T-cell (primary cell): ENCODE measurements around the gene TENT5A. TPM values are rescaled to one million over a fixed set of nuclear protein-coding genes. Genes with fewer than 3 reads are reported as not detected.

ENCODE experiments used
- ATAC-seq, 4 experiments: fragments of 200-7000 bp in 3 of 4; fragments of 150-1000 bp in 1 of 4; cut with Tn5 transposase; replicated peaks in 1 of 4; 1 replicate in 3 of 4; 2 replicates in 1 of 4; pipeline ENCODE4 v1.10.0; 2021; ENCODE audit warnings: moderate library complexity in 3 of 4, mild to moderate bottlenecking in 2 of 4, moderate number of reproducible peaks in 1 of 4
- CTCF ChIA-PET, 2 donors: fragments of 300-600 bp; sonication (Branson Sonifier 250); formaldehyde crosslinking; loops; one replicate each; lab custom pipeline; 2022; ENCODE audit warnings: antibody characterized with exemption in 2 of 2; lab: Charles Lee
- POLR2A ChIA-PET, 2 donors: fragments of 300-600 bp; sonication (Branson Sonifier 250); formaldehyde crosslinking; loops; one replicate each; lab custom pipeline; 2022; ENCODE audit warnings: antibody characterized with exemption in 2 of 2; lab: Charles Lee
- DNase-seq, 35 experiments: peaks; one replicate each; pipeline versions ENCODE4 v3.0.0 to v3.0.0-alpha.2; 2013 to 2023
- H3K27ac ChIP-seq: one replicate; pipeline ENCODE4 v1.5.1; 2013; ENCODE audit warnings: low read length
- H3K27me3 ChIP-seq, 2 experiments: replicated peaks in 1 of 2; 1 replicate in 1 of 2; 2 replicates in 1 of 2; pipeline versions ENCODE4 v1.6.1 to v1.7.0; 2013; ENCODE audit warnings: low read length in 1 of 2, mixed read lengths in 1 of 2; ENCODE audit not compliant: control insufficient read depth in 2 of 2, insufficient read depth in 2 of 2; ENCODE audit errors: extremely low read depth in 1 of 2
- H3K36me3 ChIP-seq, 2 donors: 1 replicate in 1 of 2; 2 replicates in 1 of 2; pipeline versions ENCODE4 v1.6.1 to v1.7.0; 2013; ENCODE audit warnings: low read length in 1 of 2; ENCODE audit not compliant: control insufficient read depth in 2 of 2, insufficient read depth in 1 of 2; ENCODE audit errors: extremely low read depth in 1 of 2
- H3K4me1 ChIP-seq, 2 experiments: 1 replicate in 1 of 2; 2 replicates in 1 of 2; pipeline versions ENCODE4 v1.6.1 to v1.7.0; 2013; ENCODE audit warnings: low read length in 2 of 2, mixed read lengths in 1 of 2; ENCODE audit not compliant: insufficient read depth in 2 of 2, control insufficient read depth in 1 of 2; ENCODE audit errors: extremely low read depth in 1 of 2
- H3K4me3 ChIP-seq, 2 donors: 1 replicate in 1 of 2; 2 replicates in 1 of 2; pipeline versions ENCODE4 v1.5.1 to v1.7.0; 2013; ENCODE audit warnings: mild to moderate bottlenecking in 2 of 2, low read length in 1 of 2, moderate library complexity in 1 of 2; ENCODE audit not compliant: control insufficient read depth in 1 of 2; ENCODE audit errors: extremely low read depth in 1 of 2
- H3K9me3 ChIP-seq: 2 replicates; pipeline ENCODE4 v1.7.0; 2013
- H3K27ac Mint-ChIP-seq, 2 donors: one replicate each; pipeline ENCODE4 v1.8.0; 2020 to 2021; ENCODE audit warnings: mild to moderate bottlenecking in 2 of 2, mixed read lengths in 2 of 2
- H3K27me3 Mint-ChIP-seq, 2 donors: one replicate each; pipeline ENCODE4 v1.8.0; 2021 to 2022; ENCODE audit warnings: mixed read lengths in 2 of 2
- H3K36me3 Mint-ChIP-seq: one replicate; pipeline ENCODE4 v1.8.0; 2021; ENCODE audit warnings: mixed read lengths
- H3K4me1 Mint-ChIP-seq, 3 donors: one replicate each; pipeline ENCODE4 v1.8.0; 2020 to 2022; ENCODE audit warnings: mixed read lengths in 3 of 3, mild to moderate bottlenecking in 1 of 3
- H3K4me3 Mint-ChIP-seq, 3 donors: one replicate each; pipeline ENCODE4 v1.8.0; 2020 to 2022; ENCODE audit warnings: mild to moderate bottlenecking in 3 of 3, mixed read lengths in 3 of 3, moderate library complexity in 3 of 3
- H3K9me3 Mint-ChIP-seq, 3 donors: one replicate each; pipeline ENCODE4 v1.8.0; 2020 to 2022; ENCODE audit warnings: mixed read lengths in 3 of 3
- WGBS: methylation state at CpG from one replicate; pipeline ENCODE4 v1.1.5; 2013; ENCODE audit warnings: missing lambda C conversion rate; ENCODE audit not compliant: insufficient coverage; 5-methylcytosine and 5-hydroxymethylcytosine counted together
- total RNA-seq, 35 experiments: library from RNA in 6 of 35; stranded (reverse) in 6 of 35; fragments of 120-200 nt in 1 of 35; gene quantifications; one replicate each; pipeline versions ENCODE4 v1.2.1 to v1.2.4 and lab custom pipeline; 2013 to 2026

Gene TENT5A
- total RNA-seq, 5 donors from 2014 or later (not counting 1 experiment from before 2014, with no cell fraction given): 3.2 to 10.7 (median 4.8) TPM

GRCh38 chr6:81720427-81720826 is 32.1 kb downstream of the TENT5A start:
- 50% methylated on average over 1 of the region's 1 CpG for whole genome bisulfite sequencing
- Mint-ChIP-seq H3K4me3 (no peak overlapping the region), H3K27ac (no peak overlapping the region), H3K9me3 (no peaks in the 10 kb centered on the region), H3K27me3 (no peaks in the 10 kb centered on the region), H3K4me1 (no peaks in the 10 kb centered on the region), H3K36me3 (no peaks in the 10 kb centered on the region)
- Histone ChIP-seq H3K9me3 (no peaks in the 10 kb centered on the region), H3K4me1 (no peaks in the 10 kb centered on the region), H3K27ac (no peak overlapping the region), H3K27me3 (no peaks in the 10 kb centered on the region), H3K36me3 (no peaks in the 10 kb centered on the region), H3K4me3 (no peak overlapping the region)
- ChIA-PET POLR2A (no interaction called here), CTCF (no interaction called here)
- no peak for DNase-seq
- ATAC-seq: no peak

- no peaks in the 10 kb centered on the region for H3K36me3 ChIP-seq
- Mint-ChIP-seq H3K4me3 (no peak overlapping the region), H3K9me3 (no peaks in the 10 kb centered on the region), H3K36me3 (no peaks in the 10 kb centered on the region), H3K27ac (no peak overlapping the region), H3K27me3 (no peaks in the 10 kb centered on the region), H3K4me1 (no peaks in the 10 kb centered on the region)
- no peaks in the 10 kb centered on the region for H3K9me3 ChIP-seq
- POLR2A ChIA-PET: no interaction called here
- no peak overlapping the region for H3K27ac ChIP-seq
- no peaks in the 10 kb centered on the region for H3K27me3 ChIP-seq
- no CpG with 5 or more reads among the region's 1 CpG for WGBS
- no peak overlapping the region for H3K4me3 ChIP-seq
- ATAC-seq (no peak), DNase-seq (no peak)
- CTCF ChIA-PET: no interaction called here
- no peaks in the 10 kb centered on the region for H3K4me1 ChIP-seq
These were observed 34.4 kb downstream of the TENT5A start for GRCh38 chr6:81718126-81718525.

GRCh38 chr6:81714684-81715083 is 37.8 kb downstream of the TENT5A start:
- ATAC-seq (no peak), DNase-seq (no peak)
- Mint-ChIP-seq H3K27me3 (no peaks in the 10 kb centered on the region), H3K9me3 (peaks cover 0 to 4% (median 4%) of the 10 kb centered on the region in 3 donors), H3K36me3 (no peaks in the 10 kb centered on the region), H3K27ac (no peak overlapping the region), H3K4me3 (no peak overlapping the region), H3K4me1 (no peaks in the 10 kb centered on the region)
- WGBS: no CpG with 5 or more reads among the region's 3 CpGs
- POLR2A ChIA-PET: interaction anchor here in 1 of 2 donors (0.5 kb wide), 1 partner anchor 51 kb away, joined by 3 read pairs; no protein-coding TSS in a partner anchor
- CTCF ChIA-PET: no interaction called here
- no peak overlapping the region for H3K4me3 ChIP-seq
- no peaks in the 10 kb centered on the region for H3K36me3 ChIP-seq
- H3K27me3 ChIP-seq: no peaks in the 10 kb centered on the region
- no peaks in the 10 kb centered on the region for H3K4me1 ChIP-seq
- H3K27ac ChIP-seq: no peak overlapping the region
- no peaks in the 10 kb centered on the region for H3K9me3 ChIP-seq

- ChIA-PET CTCF (interaction anchor here in 1 of 2 donors (0.7 kb wide), 1 partner anchor 1810 kb away, joined by 6 read pairs; no protein-coding TSS in a partner anchor), POLR2A (no interaction called here)
- WGBS: no CpG with 5 or more reads among the region's 1 CpG
- H3K36me3 ChIP-seq: no peaks in the 10 kb centered on the region
- no peaks in the 10 kb centered on the region for H3K4me1 ChIP-seq
- Mint-ChIP-seq H3K9me3 (peaks cover 0 to 4% (median 4%) of the 10 kb centered on the region in 3 donors), H3K27ac (no peak overlapping the region), H3K27me3 (no peaks in the 10 kb centered on the region), H3K4me1 (no peaks in the 10 kb centered on the region), H3K4me3 (no peak overlapping the region), H3K36me3 (no peaks in the 10 kb centered on the region)
- DNase-seq (no peak), ATAC-seq (no peak)
- H3K4me3 ChIP-seq: no peak overlapping the region
- no peaks in the 10 kb centered on the region for H3K9me3 ChIP-seq
- H3K27ac ChIP-seq: no peak overlapping the region
- no peaks in the 10 kb centered on the region for H3K27me3 ChIP-seq
These were observed 39.3 kb downstream of the TENT5A start for GRCh38 chr6:81713205-81713604.

- H3K9me3 ChIP-seq: no peaks in the 10 kb centered on the region
- no peaks in the 10 kb centered on the region for H3K27me3 Mint-ChIP-seq
- WGBS: no CpG with 5 or more reads among the region's 5 CpGs
- H3K27me3 ChIP-seq: no peaks in the 10 kb centered on the region
- no peak overlapping the region for H3K4me3 Mint-ChIP-seq
- H3K9me3 Mint-ChIP-seq: peaks cover 0 to 4% (median 4%) of the 10 kb centered on the region in 3 donors
- DNase-seq: no peak
- ChIA-PET CTCF (interaction anchor here in 1 of 2 donors (0.6 kb wide), 1 partner anchor 1268 kb away, joined by 4 read pairs; no protein-coding TSS in a partner anchor), POLR2A (no interaction called here)
- no peak overlapping the region for H3K27ac Mint-ChIP-seq
- no peaks in the 10 kb centered on the region for H3K4me1 ChIP-seq
- no peaks in the 10 kb centered on the region for H3K4me1 Mint-ChIP-seq
- ATAC-seq: no peak
- no peak overlapping the region for H3K4me3 ChIP-seq
- no peaks in the 10 kb centered on the region for H3K36me3 Mint-ChIP-seq
- H3K27ac ChIP-seq: no peak overlapping the region
- no peaks in the 10 kb centered on the region for H3K36me3 ChIP-seq
These were observed 44.3 kb downstream of the TENT5A start for GRCh38 chr6:81708113-81708699.

GRCh38 chr6:81704700-81705099 is 47.8 kb downstream of the TENT5A start:
- no peaks in the 10 kb centered on the region for H3K36me3 Mint-ChIP-seq
- Histone ChIP-seq H3K27me3 (no peaks in the 10 kb centered on the region), H3K27ac (no peak overlapping the region), H3K36me3 (no peaks in the 10 kb centered on the region), H3K4me3 (no peak overlapping the region), H3K9me3 (no peaks in the 10 kb centered on the region), H3K4me1 (no peaks in the 10 kb centered on the region)
- POLR2A ChIA-PET: no interaction called here
- H3K4me3 Mint-ChIP-seq: no peak overlapping the region
- DNase-seq (no peak), ATAC-seq (no peak)
- no peaks in the 10 kb centered on the region for H3K27me3 Mint-ChIP-seq
- no peak overlapping the region for H3K27ac Mint-ChIP-seq
- H3K4me1 Mint-ChIP-seq: no peaks in the 10 kb centered on the region
- no peaks in the 10 kb centered on the region for H3K9me3 Mint-ChIP-seq
- CTCF ChIA-PET: no interaction called here
